NCI-H82 treated with DMSO at 0.1 percent for 48 hours (cell line): ENCODE data around the gene GMEB2.
"Not testable (repeated sequence)": the region's sequence is repeated elsewhere in the genome, so short reads cannot be mapped to it uniquely, and the experiment has no call there.

Experiments
- DNase-seq: peaks from one replicate; lab custom pipeline; 2025; ENCODE audit not compliant: unreplicated experiment; lab: John Stamatoyannopoulos, UW

The GMEB2 gene

DNA sequence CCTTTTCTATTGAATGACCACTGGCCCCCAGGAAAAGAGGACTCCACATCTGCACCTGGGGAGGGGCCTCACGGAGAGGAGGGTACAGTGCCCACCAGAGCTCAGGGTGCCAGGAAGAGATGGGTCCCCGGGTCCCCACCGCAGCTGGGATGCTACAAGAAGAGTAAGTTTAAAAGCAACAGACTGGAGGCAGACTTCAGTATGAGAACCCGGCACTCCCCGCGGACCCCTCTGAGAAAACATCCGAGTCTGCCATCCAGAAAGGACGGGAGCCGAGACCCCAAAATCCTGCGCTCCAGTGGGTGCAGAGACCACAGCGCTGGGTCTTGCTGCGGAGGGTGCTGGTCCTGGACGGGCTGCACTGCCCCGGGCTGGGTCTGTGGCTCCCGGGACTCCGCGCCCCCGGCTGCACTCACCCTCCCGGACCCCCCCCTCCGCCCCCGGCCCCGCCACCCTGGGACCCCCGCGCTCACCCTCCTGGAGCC, 53.2 kb downstream of the GMEB2 start:
- no peak for DNase-seq

GRCh38 chr20:63572788-63573646, 53.9 kb downstream of the GMEB2 start:
- DNase-seq, result no peak

DNA sequence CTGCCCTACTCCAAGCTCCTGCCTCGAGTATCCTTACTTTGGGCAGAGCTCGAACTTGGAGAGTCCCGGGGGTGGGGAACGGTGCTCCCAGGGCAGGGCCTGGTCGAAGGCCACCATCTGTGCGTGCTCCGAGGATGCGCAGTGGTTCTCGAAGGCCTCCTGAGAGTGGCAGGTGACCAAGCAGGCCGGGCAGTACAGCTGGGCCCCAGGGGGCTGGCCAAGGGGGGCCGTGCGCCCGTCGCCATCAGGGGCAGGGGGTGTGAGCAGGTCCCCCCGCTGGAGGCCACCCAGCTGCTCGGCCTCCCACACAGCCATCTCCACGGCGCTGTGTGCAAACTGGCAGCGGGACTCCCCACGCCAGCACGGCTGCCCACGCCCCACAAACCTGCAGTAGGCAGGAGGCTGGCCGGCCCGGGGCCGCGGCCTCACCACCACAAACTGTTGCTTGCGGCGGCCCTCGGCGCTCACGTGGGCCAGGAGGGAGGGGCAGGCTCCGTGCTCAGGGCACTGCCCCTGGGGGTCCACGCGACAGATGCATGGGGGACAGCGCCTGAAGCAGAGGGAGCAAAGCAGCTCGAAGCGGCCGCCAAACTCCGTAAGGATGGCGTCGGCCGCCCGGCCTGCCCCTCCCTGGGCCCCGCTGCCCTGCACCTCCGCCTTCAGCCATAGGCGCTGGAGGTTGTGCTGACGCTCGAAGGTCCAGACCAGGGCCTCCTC, 54.7 kb downstream of the GMEB2 start:
- no peak for DNase-seq

GRCh38 chr20:63571087-63571478, 55.8 kb downstream of the GMEB2 start:
- not testable (repeated sequence) for DNase-seq

DNA sequence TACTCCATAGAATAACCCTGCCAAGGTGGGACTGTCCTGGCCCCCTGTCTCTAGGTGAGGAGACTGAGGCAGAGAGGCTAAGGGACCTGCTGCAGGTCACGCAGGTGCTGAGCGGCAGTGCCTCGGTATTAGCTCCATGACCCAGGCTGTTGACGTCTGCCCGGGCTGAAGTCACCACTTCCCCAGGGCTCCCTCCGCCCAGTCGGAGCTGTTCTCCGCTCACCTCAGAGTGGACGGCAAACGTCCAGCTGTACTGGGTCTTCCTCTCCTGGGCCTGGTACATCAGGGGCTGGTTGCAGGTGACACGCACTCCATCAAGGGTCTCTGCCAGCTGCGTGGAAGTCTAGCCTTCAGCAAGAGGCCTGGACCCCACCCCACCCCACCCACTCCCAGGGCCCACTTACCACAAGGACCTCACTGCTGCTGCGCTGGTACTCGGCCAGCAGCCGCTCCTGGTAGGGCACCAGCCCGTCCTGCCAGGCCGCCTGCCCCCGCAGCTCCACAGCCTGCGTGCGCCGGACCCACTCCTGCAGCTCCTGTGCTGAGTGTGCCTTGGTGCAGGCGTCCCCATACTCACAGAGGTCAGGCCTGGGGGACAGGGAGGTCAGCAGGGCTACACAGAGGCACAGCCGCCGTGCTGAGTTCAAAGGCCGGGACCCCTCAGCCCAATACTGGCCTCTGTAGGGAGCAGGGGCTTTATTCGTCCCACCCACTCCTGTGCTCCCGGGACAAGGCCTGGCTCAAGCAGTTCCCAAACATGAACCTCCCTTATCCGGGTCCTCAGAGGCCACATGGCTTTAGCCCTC, 56.4 kb downstream of the GMEB2 start:
- no peak for DNase-seq

GRCh38 chr20:63568986-63569949, 57.6 kb downstream of the GMEB2 start:
- no peak for DNase-seq

GRCh38 chr20:63568170-63568981, 58.5 kb downstream of the GMEB2 start:
- no peak for DNase-seq

GRCh38 chr20:63567386-63568169, 59.3 kb downstream of the GMEB2 start:
- DNase-seq, result no peak

GRCh38 chr20:63567136-63567385, 59.8 kb downstream of the GMEB2 start:
- DNase-seq, result no peak

DNA sequence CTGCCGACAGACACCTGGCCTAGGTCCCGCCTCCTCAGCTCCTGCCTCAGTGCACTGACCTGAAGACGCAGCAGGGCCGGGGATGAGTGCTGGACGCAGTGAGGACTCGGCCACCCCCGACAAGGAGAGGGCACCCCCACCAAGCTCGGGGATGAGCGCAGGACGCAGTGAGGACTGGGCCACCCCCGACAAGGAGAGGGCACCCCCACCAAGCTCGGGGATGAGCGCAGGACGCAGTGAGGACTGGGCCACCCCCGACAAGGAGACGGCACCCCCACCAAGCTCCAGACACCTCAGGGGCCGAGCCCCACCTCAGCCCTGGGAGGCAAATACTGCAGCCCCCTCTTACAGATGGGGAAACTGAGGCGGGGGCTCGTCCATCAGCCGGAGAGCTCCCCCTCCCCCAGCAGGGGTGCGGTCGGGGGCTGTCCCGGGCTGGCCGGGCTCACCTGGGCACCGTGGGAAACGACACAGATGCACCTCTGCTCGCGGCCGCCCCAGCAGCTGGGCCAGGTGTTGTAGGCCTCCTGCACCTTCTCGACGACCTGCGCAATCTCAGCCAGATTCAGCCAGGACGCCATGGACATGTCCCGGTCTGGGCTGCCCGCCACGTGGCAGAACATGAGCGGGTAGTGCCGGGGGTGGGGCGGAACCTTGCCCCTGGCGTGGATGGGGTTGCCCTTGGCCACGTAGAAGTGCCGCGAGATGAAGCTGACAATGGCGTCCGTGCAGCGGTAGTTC, 60.3 kb downstream of the GMEB2 start:
- DNase-seq, result no peak

- no peak for DNase-seq
Observed at GRCh38 chr20:63565699-63566335, 61.1 kb downstream of the GMEB2 start.

GRCh38 chr20:63565021-63565698, 61.7 kb downstream of the GMEB2 start:
- no peak for DNase-seq

- no peak for DNase-seq
Observed at GRCh38 chr20:63564036-63564810, 62.7 kb downstream of the GMEB2 start.

DNA sequence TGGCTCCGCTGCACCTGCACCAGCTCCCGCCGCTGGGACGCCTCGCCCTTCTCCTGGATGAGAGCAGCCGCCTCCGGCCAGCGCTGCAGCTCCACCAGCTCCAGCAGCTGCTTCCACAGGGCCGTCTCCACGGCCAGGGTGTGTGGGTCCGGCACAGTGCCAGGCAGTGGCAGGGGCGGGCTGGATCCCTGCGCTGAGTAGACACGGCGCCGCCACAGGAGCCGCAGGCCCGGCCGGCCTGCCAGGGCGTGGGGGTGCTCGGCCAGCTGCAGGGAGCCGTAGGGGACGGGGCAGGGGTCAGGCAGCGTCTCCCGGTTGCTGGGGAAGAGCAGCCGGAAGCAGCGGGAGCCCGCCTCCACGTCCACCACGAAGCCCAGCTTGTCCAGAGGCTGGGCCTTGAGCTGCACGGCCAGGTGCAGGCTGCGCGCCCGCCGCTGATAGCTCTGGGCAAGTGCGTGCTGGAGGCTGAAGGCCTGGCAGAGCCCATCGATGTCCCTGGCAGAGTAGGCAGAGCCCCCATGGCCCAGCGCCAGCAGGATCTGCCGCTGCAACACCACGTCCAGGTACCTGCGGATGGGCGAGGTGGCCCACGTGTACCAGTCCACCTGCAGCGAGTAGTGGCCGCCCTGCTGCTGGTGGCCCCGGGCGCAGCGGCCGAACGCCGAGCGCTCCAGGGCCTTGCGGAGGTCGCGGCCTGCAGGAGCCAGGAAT, 63.5 kb downstream of the GMEB2 start:
- no peak for DNase-seq

DNA sequence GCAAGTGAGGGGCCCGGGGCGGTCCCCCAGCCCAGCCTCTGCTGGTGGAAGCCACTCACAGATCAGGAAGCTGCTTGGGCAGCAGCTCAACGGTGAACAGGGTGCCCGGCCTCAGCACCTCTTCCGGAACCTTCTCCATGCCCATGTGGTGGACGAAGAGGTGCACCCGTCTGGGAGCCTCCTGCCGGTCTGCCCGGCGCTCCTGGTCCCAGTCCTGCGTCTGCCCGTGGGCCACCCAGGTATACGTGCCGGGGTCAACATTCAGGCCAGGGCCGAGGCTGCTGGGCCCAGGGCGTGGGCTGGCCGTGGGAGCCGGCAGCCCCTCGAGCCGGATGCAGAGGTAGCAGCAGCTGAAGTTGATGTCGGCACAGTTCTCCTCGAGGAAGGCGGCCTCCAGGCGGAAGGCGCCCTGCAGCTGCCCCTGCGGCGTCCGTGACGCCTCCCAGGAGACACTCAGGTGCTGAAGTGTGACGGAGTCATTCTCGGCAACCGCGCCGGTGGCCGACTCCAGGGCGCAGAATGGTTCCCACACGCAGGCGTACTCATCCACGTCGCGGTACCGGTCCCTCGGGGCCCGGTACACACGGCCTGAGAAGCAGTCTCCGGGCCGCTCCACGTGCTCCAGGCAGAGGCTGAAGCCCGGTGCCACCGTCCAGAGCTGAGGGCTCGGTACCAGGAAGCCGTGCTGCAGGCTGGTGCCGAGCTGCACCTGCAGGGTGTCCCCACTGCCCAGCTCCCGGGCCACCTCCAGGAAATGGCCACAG, 64.3 kb downstream of the GMEB2 start:
- no peak for DNase-seq
